ENCODE results near the gene HCFC1. TPM values are rescaled to one million over a fixed set of nuclear protein-coding genes. Genes with fewer than 3 reads are reported as not detected.
A peak's percentile ranks its signal among the peaks of the same experiment; 100 is the strongest.

Gene HCFC1
- total RNA-seq, 2 experiments from 2014 or later: 45.9 to 50.2 TPM

GRCh38 chrX:153919281-153919680 lies 52.3 kb downstream of the HCFC1 start:
- no peak overlapping the region for H3K27ac ChIP-seq (ENCODE audit: low read depth in 1 of 2, low read length in 2 of 2)
- intact Hi-C loops (cut with DNase I, micrococcal nuclease): no loop called here
- ATAC-seq (ENCODE audit: poor library complexity) (no peak), DNase-seq (peak in 1 of 14 experiments; percentile 1)
- TF ChIP-seq, protein P1, sequence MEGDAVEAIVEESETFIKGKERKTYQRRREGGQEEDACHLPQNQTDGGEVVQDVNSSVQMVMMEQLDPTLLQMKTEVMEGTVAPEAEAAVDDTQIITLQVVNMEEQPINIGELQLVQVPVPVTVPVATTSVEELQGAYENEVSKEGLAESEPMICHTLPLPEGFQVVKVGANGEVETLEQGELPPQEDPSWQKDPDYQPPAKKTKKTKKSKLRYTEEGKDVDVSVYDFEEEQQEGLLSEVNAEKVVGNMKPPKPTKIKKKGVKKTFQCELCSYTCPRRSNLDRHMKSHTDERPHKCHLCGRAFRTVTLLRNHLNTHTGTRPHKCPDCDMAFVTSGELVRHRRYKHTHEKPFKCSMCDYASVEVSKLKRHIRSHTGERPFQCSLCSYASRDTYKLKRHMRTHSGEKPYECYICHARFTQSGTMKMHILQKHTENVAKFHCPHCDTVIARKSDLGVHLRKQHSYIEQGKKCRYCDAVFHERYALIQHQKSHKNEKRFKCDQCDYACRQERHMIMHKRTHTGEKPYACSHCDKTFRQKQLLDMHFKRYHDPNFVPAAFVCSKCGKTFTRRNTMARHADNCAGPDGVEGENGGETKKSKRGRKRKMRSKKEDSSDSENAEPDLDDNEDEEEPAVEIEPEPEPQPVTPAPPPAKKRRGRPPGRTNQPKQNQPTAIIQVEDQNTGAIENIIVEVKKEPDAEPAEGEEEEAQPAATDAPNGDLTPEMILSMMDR (IDR thresholded peaks at IDR 0.05): no peak
- Mint-ChIP-seq H3K27ac (no peak overlapping the region), H3K4me1 (ENCODE audit: low read depth) (peaks cover 27% of the 10 kb centered on the region), H3K4me3 (no peak overlapping the region), H3K36me3 (ENCODE audit: low read depth) (peaks cover 54% of the 10 kb centered on the region), H3K27me3 (no peaks in the 10 kb centered on the region), H3K9me3 (no peaks in the 10 kb centered on the region)
- H3K27me3 ChIP-seq (ENCODE audit: control insufficient read depth in 1 of 2, insufficient read depth in 2 of 2, low read length in 2 of 2): no peaks in the 10 kb centered on the region
- CTCF ChIA-PET: no interaction called here
- peaks cover 38% of the 10 kb centered on the region for H3K4me1 ChIP-seq (ENCODE audit: insufficient read depth, low read length)
- H3K9me3 ChIP-seq (ENCODE audit: control insufficient read depth in 1 of 2, insufficient read depth in 1 of 2, low read length in 2 of 2): no peaks in the 10 kb centered on the region
- POLR2A ChIA-PET: no interaction called here
- peaks cover 56% of the 10 kb centered on the region for H3K36me3 ChIP-seq (ENCODE audit: insufficient read depth, low read length)
- no peak overlapping the region for H3K4me3 ChIP-seq (ENCODE audit: low read length)

DNA sequence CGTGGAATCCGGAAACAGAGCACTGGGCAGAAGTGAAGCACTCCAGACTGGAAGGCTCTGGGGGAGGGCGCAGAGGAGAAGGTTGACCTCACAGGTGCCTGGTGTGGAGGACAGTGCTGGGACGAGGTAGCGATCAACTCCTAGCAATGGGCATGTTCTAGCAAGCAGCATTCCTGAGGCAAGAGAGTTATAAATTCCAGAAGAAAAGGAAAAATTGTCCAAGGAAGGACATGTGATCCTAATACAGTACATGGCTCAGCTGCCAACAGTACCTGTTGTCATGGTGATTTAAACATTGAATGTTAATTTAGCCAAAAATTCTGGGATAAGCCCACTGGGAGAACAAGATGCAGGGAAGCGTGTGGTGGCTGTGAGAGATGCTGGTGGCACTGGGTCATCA lies 53.7 kb downstream of the HCFC1 start:
- Histone ChIP-seq H3K27ac (ENCODE audit: low read depth in 1 of 2, low read length in 2 of 2) (no peak overlapping the region), H3K4me3 (ENCODE audit: low read length) (no peak overlapping the region), H3K4me1 (ENCODE audit: insufficient read depth, low read length) (peaks cover 27% of the 10 kb centered on the region), H3K27me3 (ENCODE audit: control insufficient read depth in 1 of 2, insufficient read depth in 2 of 2, low read length in 2 of 2) (no peaks in the 10 kb centered on the region), H3K36me3 (ENCODE audit: insufficient read depth, low read length) (peaks cover 70% of the 10 kb centered on the region), H3K9me3 (ENCODE audit: control insufficient read depth in 1 of 2, insufficient read depth in 1 of 2, low read length in 2 of 2) (no peaks in the 10 kb centered on the region)
- H3K4me3 Mint-ChIP-seq: no peak overlapping the region
- no peaks in the 10 kb centered on the region for H3K9me3 Mint-ChIP-seq
- ATAC-seq (ENCODE audit: poor library complexity) (no peak), DNase-seq (no peak)
- CTCF ChIA-PET: interaction anchor here (1.2 kb wide), 1 partner anchor 29 kb away, joined by 4 read pairs; no protein-coding TSS in a partner anchor
- peaks cover 17% of the 10 kb centered on the region for H3K4me1 Mint-ChIP-seq (ENCODE audit: low read depth)
- intact Hi-C loops (cut with DNase I, micrococcal nuclease): no loop called here
- POLR2A ChIA-PET: interaction anchor here (1.8 kb wide), 1 partner anchor 9 kb away, joined by 6 read pairs; no protein-coding TSS in a partner anchor
- peak overlapping the region; percentile 49 for H3K27ac Mint-ChIP-seq
- H3K36me3 Mint-ChIP-seq (ENCODE audit: low read depth): peaks cover 51% of the 10 kb centered on the region
- H3K27me3 Mint-ChIP-seq: no peaks in the 10 kb centered on the region
- TF ChIP-seq, protein P1 (IDR thresholded peaks at IDR 0.05): no peak

DNA sequence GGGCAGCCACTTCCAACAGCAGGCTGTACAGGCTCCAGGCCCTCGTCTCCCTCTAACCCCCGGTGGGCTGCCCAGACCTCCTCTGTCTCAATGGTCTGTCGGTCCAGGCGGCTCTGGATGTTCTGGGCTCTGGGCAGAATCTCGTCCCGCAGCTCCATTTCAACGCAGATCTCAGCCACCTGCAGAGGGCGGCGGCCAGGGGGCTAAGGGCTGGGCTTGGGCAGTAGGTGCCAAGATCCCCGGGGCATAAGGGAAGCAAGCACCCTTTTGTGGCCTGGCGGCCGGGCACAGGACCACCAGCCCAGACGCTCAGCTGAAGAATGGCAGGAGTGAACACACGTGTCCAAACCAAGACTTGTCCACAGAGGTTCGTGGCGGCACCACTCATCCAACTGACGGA lies 57.9 kb downstream of the HCFC1 start:
- no peaks in the 10 kb centered on the region for H3K9me3 Mint-ChIP-seq
- H3K4me3 ChIP-seq (ENCODE audit: low read length): no peak overlapping the region
- POLR2A ChIA-PET: no interaction called here
- CTCF ChIA-PET: no interaction called here
- H3K4me1 Mint-ChIP-seq (ENCODE audit: low read depth): peaks cover 16% of the 10 kb centered on the region
- H3K27ac Mint-ChIP-seq: no peak overlapping the region
- H3K4me1 ChIP-seq (ENCODE audit: insufficient read depth, low read length): peaks cover 11% of the 10 kb centered on the region
- no peaks in the 10 kb centered on the region for H3K9me3 ChIP-seq (ENCODE audit: control insufficient read depth in 1 of 2, insufficient read depth in 1 of 2, low read length in 2 of 2)
- TF ChIP-seq, protein P1 (IDR thresholded peaks at IDR 0.05): no peak
- H3K36me3 ChIP-seq (ENCODE audit: insufficient read depth, low read length): peaks cover 67% of the 10 kb centered on the region
- H3K27me3 ChIP-seq (ENCODE audit: control insufficient read depth in 1 of 2, insufficient read depth in 2 of 2, low read length in 2 of 2): no peaks in the 10 kb centered on the region
- ATAC-seq (ENCODE audit: poor library complexity) (no peak), DNase-seq (no peak)
- H3K27me3 Mint-ChIP-seq: no peaks in the 10 kb centered on the region
- H3K27ac ChIP-seq (ENCODE audit: low read depth in 1 of 2, low read length in 2 of 2): no peak overlapping the region
- intact Hi-C loops (cut with DNase I, micrococcal nuclease): no loop called here
- peaks cover 40% of the 10 kb centered on the region for H3K36me3 Mint-ChIP-seq (ENCODE audit: low read depth)
- no peak overlapping the region for H3K4me3 Mint-ChIP-seq
